Kidney (tissue), 14 donors: ENCODE data around the gene OR1L6. TPM values are rescaled to one million over a fixed set of nuclear protein-coding genes. Genes with fewer than 3 reads are reported as not detected.

ENCODE experiments used
- DNase-seq, 5 donors: peaks; one replicate each; pipeline ENCODE4 v3.0.0-alpha.2; 2013 to 2020
- FAIRE-seq: peaks from 2 replicates; lab custom pipeline; 2012; peaks lifted over from hg19 to GRCh38; lab: Jason Lieb, UNC
- H3K27ac ChIP-seq, 2 donors: one replicate each; pipeline ENCODE4 v1.7.0; 2013; ENCODE audit warnings: low read depth in 2 of 2, low read length in 2 of 2, inconsistent platforms in 1 of 2
- H3K27me3 ChIP-seq: one replicate; pipeline ENCODE4 v1.7.1; 2013; ENCODE audit warnings: low read length, inconsistent platforms; ENCODE audit not compliant: control insufficient read depth, insufficient read depth
- H3K36me3 ChIP-seq, 3 donors: one replicate each; pipeline versions ENCODE4 v1.7.0 to v1.7.1; 2013; ENCODE audit warnings: low read length in 3 of 3, control low read depth in 1 of 3, inconsistent platforms in 1 of 3; ENCODE audit not compliant: insufficient read depth in 3 of 3, control insufficient read depth in 2 of 3
- H3K4me1 ChIP-seq, 3 donors: one replicate each; pipeline versions ENCODE4 v1.7.0 to v1.7.1; 2013; ENCODE audit warnings: low read length in 3 of 3, inconsistent platforms in 1 of 3, low read depth in 1 of 3; ENCODE audit not compliant: control insufficient read depth in 2 of 3, insufficient read depth in 2 of 3
- H3K4me3 ChIP-seq, 3 donors: one replicate each; pipeline versions ENCODE4 v1.7.0 to v1.8.1; 2013; ENCODE audit warnings: low read length in 3 of 3, control low read depth in 1 of 3, inconsistent platforms in 1 of 3
- H3K9ac ChIP-seq, 3 donors: one replicate each; pipeline versions ENCODE4 v1.7.0 to v1.7.1; 2013; ENCODE audit warnings: low read length in 3 of 3, control low read depth in 1 of 3, inconsistent platforms in 1 of 3
- H3K9me3 ChIP-seq, 3 donors: one replicate each; pipeline versions ENCODE4 v1.7.0 to v1.7.1; 2013; ENCODE audit warnings: low read length in 3 of 3, control low read depth in 1 of 3, inconsistent platforms in 1 of 3; ENCODE audit not compliant: control insufficient read depth in 2 of 3, insufficient read depth in 1 of 3
- intact Hi-C: fragments of 100-400 bp; cut with DNase I; formaldehyde crosslinking; loops from one replicate; pipeline ENCODE4 v1.11.1; 2022
- polyA plus RNA-seq: library from polyadenylated mRNA; stranded (reverse); fragments of 350-450 nt; fragmentation: Illumina TruSeq; extraction: RNeasy Lipid Tissue Mini Kit (QIAGEN cat#74804); gene quantifications from one replicate; pipeline ENCODE4 v1.2.3, GENCODE V29; 2014; ENCODE audit warnings: low read depth, low replicate concordance; ENCODE audit not compliant: insufficient read depth
- total RNA-seq: library from RNA; stranded (reverse); fragmentation: NEBNext Ultra II Directional; extraction: Animal tissue kit (Norgen Biotek cat#: 25700); gene quantifications from one replicate; pipeline ENCODE4 v1.2.1, GENCODE V29; 2021
- TF ChIP-seq, protein P1 (sequence below): IDR thresholded peaks from 3 replicates; pipeline ENCODE4 v1.5.1; 2012; ENCODE audit warnings: mild to moderate bottlenecking, moderate library complexity, borderline replicate concordance; ENCODE audit not compliant: insufficient read depth; ENCODE audit errors: extremely low read depth
- donor health status: control.
- donor health status: control.
- donor health status: control.
- donor health status: control.
- donor health status: control.
- donor health status: DM: yes; HTN: yes; CAD: no.
- donor health status: Normal renal cell carcinoma (clear cell type).

OR1L6 gene
- total and polyA plus RNA-seq, 2 donors from 2014 or later: not detected

GRCh38 chr9:122788831-122789230 lies 46.7 kb downstream of the OR1L6 start, which contains the start of gene OR5C1:
TSS of gene OR5C1 (plus strand) at chr9:122788933. CDS start at chr9:122788933, 0 bp downstream.
- no peak for FAIRE-seq
- Histone ChIP-seq H3K9me3 (no peaks in the 10 kb centered on the region), H3K4me1 (no peaks in the 10 kb centered on the region), H3K4me3 (no peak within 1 kb of the TSS), H3K36me3 (no peaks in the 10 kb centered on the region), H3K27ac (no peak within 1 kb of the TSS), H3K9ac (no peak within 1 kb of the TSS), H3K27me3 (no peaks in the 10 kb centered on the region)
- intact Hi-C loops: no loop called here
- no peak for DNase-seq
- TF ChIP-seq, protein P1, sequence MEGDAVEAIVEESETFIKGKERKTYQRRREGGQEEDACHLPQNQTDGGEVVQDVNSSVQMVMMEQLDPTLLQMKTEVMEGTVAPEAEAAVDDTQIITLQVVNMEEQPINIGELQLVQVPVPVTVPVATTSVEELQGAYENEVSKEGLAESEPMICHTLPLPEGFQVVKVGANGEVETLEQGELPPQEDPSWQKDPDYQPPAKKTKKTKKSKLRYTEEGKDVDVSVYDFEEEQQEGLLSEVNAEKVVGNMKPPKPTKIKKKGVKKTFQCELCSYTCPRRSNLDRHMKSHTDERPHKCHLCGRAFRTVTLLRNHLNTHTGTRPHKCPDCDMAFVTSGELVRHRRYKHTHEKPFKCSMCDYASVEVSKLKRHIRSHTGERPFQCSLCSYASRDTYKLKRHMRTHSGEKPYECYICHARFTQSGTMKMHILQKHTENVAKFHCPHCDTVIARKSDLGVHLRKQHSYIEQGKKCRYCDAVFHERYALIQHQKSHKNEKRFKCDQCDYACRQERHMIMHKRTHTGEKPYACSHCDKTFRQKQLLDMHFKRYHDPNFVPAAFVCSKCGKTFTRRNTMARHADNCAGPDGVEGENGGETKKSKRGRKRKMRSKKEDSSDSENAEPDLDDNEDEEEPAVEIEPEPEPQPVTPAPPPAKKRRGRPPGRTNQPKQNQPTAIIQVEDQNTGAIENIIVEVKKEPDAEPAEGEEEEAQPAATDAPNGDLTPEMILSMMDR: no peak

- intact Hi-C loops: no loop called here
- H3K27me3 ChIP-seq: no peaks in the 10 kb centered on the region
- H3K9me3 ChIP-seq: no peaks in the 10 kb centered on the region
- FAIRE-seq (no peak), DNase-seq (no peak)
- H3K9ac ChIP-seq: no peak overlapping the region
- H3K4me1 ChIP-seq: no peaks in the 10 kb centered on the region
- no peaks in the 10 kb centered on the region for H3K36me3 ChIP-seq
- H3K4me3 ChIP-seq: no peak overlapping the region
- TF ChIP-seq, protein P1: no peak
- H3K27ac ChIP-seq: no peak overlapping the region
These were observed 47.3 kb downstream of the OR1L6 start for GRCh38 chr9:122789256-122790046.

GRCh38 chr9:122791872-122792669 lies 50.0 kb downstream of the OR1L6 start:
- no peak for FAIRE-seq
- no peak overlapping the region for H3K9ac ChIP-seq
- no peak overlapping the region for H3K4me3 ChIP-seq
- H3K27me3 ChIP-seq: no peaks in the 10 kb centered on the region
- H3K4me1 ChIP-seq: no peaks in the 10 kb centered on the region
- intact Hi-C loops: no loop called here
- H3K36me3 ChIP-seq: no peaks in the 10 kb centered on the region
- no peak for DNase-seq
- H3K27ac ChIP-seq: no peak overlapping the region
- no peaks in the 10 kb centered on the region for H3K9me3 ChIP-seq
- TF ChIP-seq, protein P1: no peak
